Prostate gland (tissue), 2 donors: ENCODE measurements around the gene THSD4. TPM values are rescaled to one million over a fixed set of nuclear protein-coding genes. Genes with fewer than 3 reads are reported as not detected.

Experiments used
- DNase-seq: peaks from one replicate; pipeline ENCODE4 v3.0.0-alpha.2; 2019; ENCODE audit warnings: low spot score
- H3K27ac ChIP-seq, 2 donors: fragments of 200-600 bp; sonication (generic); 2 replicates each; pipeline ENCODE4 v1.5.1; 2017 to 2019
- H3K27me3 ChIP-seq: fragments of 200-600 bp; sonication (generic); replicated peaks from 2 replicates; pipeline ENCODE4 v1.5.1; 2019; ENCODE audit not compliant: insufficient read depth
- H3K36me3 ChIP-seq, 2 donors: fragments of 200-600 bp; sonication (generic); 1 replicate in 1 of 2; 2 replicates in 1 of 2; pipeline versions ENCODE4 v1.5.1 to v1.8.1; 2017 to 2019
- H3K4me1 ChIP-seq: fragments of 200-600 bp; sonication (generic); replicated peaks from 2 replicates; pipeline ENCODE4 v1.5.1; 2019
- H3K4me3 ChIP-seq, 2 donors: fragments of 200-600 bp; sonication (generic); 2 replicates each; pipeline ENCODE4 v1.5.1; 2017 to 2019
- H3K9me3 ChIP-seq: fragments of 200-600 bp; sonication (generic); 2 replicates; pipeline ENCODE4 v1.5.1; 2017
- POLR2A ChIP-seq: fragments of 450-650 bp; IDR thresholded peaks from one replicate; pipeline ENCODE4 v1.6.1; 2016; ENCODE audit warnings: antibody characterized with exemption, mild to moderate bottlenecking
- POLR2AphosphoS5 ChIP-seq: sonication (generic); formaldehyde crosslinking; IDR thresholded peaks from one replicate; pipeline ENCODE4 v1.6.1; 2017; ENCODE audit warnings: antibody characterized with exemption
- WGBS: methylation state at CpG from one replicate; pipeline ENCODE4 v1.1.5; 2018; 5-methylcytosine and 5-hydroxymethylcytosine counted together
- intact Hi-C: fragments of 100-400 bp; cut with DNase I; formaldehyde crosslinking; loops from one replicate; pipeline ENCODE4 v1.14.2; 2022
- total RNA-seq, 2 donors: library from RNA; depleted of rRNA; stranded (reverse); fragments of >200 nt; gene quantifications; one replicate each; pipeline ENCODE4 v1.1.0, GENCODE V29; 2016
- TF ChIP-seq, protein P1 (sequence below), 4 experiments: fragments of 200-600 bp in 2 of 4; fragments of 450-650 bp in 2 of 4; sonication (generic) in 2 of 4; IDR thresholded peaks; 1 replicate in 3 of 4; 2 replicates in 1 of 4; pipeline ENCODE4 v1.5.1; 2016 to 2019; ENCODE audit warnings: antibody characterized with exemption in 4 of 4, mild to moderate bottlenecking in 2 of 4, moderate library complexity in 2 of 4

The THSD4 gene
- total RNA-seq, 2 donors from 2014 or later = 84.1 to 223 TPM

DNA sequence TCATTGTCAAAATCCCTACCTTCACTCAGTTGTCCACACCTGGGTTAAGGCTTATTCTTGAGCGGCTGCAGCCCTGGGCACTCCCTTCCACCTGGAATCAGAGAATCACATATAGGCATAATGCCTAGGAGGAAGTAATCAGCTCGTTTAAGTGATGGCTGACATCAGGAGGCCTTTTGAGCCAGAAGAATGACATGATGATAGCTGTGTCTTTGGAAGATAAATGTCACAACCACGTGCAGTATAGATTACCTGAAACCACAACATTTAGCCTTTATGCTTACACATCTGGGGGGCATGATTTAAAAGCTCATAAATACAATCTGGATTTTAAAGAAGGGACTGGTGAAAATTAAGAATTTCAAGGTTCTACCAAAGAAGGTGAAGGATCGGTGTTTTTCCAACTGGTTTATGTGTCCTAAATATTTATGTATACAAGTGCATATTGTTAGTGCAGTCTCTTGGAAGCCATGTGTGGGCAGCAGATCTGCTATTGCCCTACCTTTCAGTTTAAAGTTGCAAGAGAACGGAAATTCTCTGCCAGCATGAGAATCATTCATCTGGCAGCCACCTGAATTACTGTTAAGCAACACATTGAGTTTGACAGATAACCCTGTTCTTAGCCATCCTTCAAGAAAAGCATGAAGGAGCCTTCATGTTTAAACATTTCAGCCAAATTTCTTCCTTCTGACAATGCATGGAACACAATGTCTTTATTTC is 531.7 kb downstream of the THSD4 start:
- Histone ChIP-seq H3K27me3 (no peaks in the 10 kb centered on the region), H3K27ac (no peak overlapping the region), H3K9me3 (no peaks in the 10 kb centered on the region), H3K4me1 (no peaks in the 10 kb centered on the region), H3K4me3 (no peak overlapping the region), H3K36me3 (no peaks in the 10 kb centered on the region)
- intact Hi-C loops = no loop called here
- TF ChIP-seq POLR2A (no peak), POLR2AphosphoS5 (no peak)
- TF ChIP-seq, protein P1, sequence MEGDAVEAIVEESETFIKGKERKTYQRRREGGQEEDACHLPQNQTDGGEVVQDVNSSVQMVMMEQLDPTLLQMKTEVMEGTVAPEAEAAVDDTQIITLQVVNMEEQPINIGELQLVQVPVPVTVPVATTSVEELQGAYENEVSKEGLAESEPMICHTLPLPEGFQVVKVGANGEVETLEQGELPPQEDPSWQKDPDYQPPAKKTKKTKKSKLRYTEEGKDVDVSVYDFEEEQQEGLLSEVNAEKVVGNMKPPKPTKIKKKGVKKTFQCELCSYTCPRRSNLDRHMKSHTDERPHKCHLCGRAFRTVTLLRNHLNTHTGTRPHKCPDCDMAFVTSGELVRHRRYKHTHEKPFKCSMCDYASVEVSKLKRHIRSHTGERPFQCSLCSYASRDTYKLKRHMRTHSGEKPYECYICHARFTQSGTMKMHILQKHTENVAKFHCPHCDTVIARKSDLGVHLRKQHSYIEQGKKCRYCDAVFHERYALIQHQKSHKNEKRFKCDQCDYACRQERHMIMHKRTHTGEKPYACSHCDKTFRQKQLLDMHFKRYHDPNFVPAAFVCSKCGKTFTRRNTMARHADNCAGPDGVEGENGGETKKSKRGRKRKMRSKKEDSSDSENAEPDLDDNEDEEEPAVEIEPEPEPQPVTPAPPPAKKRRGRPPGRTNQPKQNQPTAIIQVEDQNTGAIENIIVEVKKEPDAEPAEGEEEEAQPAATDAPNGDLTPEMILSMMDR (IDR thresholded peaks at IDR 0.05) = no peak
- no peak for DNase-seq
- WGBS = 75% methylated on average over 5 of the region's 5 CpGs

DNA sequence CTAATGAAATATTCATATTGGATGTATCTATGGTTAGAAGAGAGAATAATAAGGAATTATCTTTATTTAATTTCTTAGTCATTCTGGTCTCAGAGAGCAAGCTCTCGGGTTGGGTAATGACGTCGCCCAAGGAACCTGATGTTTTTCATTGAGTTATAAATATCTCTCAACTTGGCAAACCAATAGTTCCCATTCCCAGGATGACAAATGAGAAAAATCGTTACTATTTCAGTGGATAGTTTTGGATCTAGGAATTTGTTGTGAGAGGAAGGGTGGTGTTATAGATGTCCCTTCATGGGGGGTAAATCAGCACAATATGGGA is 532.2 kb downstream of the THSD4 start:
- Histone ChIP-seq H3K4me3 (no peak overlapping the region), H3K9me3 (no peaks in the 10 kb centered on the region), H3K27ac (no peak overlapping the region), H3K27me3 (no peaks in the 10 kb centered on the region), H3K4me1 (no peaks in the 10 kb centered on the region), H3K36me3 (no peaks in the 10 kb centered on the region)
- DNase-seq = no peak
- no peak for TF ChIP-seq POLR2A
- no peak for TF ChIP-seq POLR2AphosphoS5
- intact Hi-C loops = no loop called here
- WGBS = 69% methylated on average over 4 of the region's 4 CpGs

DNA sequence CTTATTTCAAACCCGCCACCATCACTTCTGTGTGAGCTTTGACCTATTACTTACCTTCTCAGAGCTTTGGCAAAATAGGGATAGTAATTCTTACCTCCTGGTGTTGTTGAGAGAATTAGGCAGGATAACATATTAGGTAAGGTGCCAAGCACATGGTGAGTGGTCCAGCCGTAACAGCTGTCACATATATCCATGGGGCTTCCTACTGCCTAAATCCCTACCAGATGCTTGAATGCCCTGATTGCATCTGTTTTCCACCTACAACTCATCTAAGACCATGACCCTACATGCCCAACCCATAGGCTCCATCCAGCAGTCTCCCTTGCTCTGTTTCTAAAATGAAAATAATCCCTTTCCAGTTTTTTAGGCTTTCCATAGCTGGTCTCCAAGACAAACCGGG is 532.8 kb downstream of the THSD4 start:
- Histone ChIP-seq H3K9me3 (no peaks in the 10 kb centered on the region), H3K4me3 (no peak overlapping the region), H3K27me3 (no peaks in the 10 kb centered on the region), H3K4me1 (no peaks in the 10 kb centered on the region), H3K27ac (no peak overlapping the region), H3K36me3 (no peaks in the 10 kb centered on the region)
- WGBS = 87% methylated on average over 3 of the region's 3 CpGs
- TF ChIP-seq, protein P1 (IDR thresholded peaks at IDR 0.05) = no peak
- no peak for TF ChIP-seq POLR2AphosphoS5
- TF ChIP-seq POLR2A = no peak
- DNase-seq = no peak
- intact Hi-C loops = no loop called here

DNA sequence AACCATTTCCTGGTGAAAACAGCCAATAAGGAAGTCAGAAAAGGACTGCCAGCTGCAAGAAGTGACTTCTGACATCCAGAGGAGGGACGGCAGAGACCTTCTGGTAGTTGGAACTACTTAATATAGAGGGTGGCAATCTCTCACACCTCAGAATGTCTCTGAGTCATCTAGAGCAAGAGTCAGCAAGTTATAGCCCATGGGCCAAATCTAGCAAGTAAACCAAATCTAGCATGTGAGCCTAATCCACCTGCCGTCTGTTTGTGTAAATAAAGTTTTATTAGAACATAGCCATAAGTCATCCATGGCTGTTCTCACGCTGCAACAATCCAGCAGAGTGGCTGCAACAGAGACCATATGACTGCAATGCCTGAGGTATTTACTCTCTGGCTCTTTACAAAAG is 534.6 kb downstream of the THSD4 start:
- Histone ChIP-seq H3K4me1 (no peaks in the 10 kb centered on the region), H3K27me3 (no peaks in the 10 kb centered on the region), H3K9me3 (no peaks in the 10 kb centered on the region), H3K27ac (peak overlapping the region; percentile 2 to 38), H3K36me3 (no peaks in the 10 kb centered on the region), H3K4me3 (no peak overlapping the region)
- intact Hi-C loops = loop anchor here (5.0 kb wide), 1 partner anchor 203 kb away; no protein-coding TSS in a partner anchor
- TF ChIP-seq POLR2A = no peak
- TF ChIP-seq, protein P1 (IDR thresholded peaks at IDR 0.05) = no peak
- TF ChIP-seq POLR2AphosphoS5 = no peak
- 40% methylated on average over 3 of the region's 3 CpGs for WGBS
- DNase-seq = no peak

DNA sequence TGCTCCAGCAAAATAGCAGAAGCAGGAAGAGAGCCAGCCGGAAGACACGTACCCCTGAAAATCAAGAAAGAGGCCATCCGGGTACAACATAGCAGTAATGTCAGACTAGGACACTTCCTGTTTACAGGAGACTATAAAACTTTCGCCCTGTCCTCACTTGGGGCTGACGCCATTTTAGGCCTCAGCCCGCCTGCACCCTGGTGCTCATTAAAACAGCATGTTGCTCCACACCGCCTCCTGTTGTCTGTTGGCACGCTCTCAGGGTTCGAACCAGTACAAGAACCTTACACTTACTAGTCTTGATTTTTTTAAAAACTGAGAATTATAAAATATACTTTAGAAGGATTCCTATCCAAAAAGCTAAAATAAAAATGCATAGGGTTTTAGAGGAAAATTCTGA is 535.3 kb downstream of the THSD4 start:
- intact Hi-C loops = loop anchor here (5.0 kb wide), 1 partner anchor 203 kb away; no protein-coding TSS in a partner anchor

More for the DNA sequence above, 535.3 kb downstream of the THSD4 start:
- H3K27me3 ChIP-seq = no peaks in the 10 kb centered on the region
- peak overlapping the region in 1 of 2 donors; percentile 38 for H3K27ac ChIP-seq
- WGBS = 88% methylated on average over 9 of the region's 9 CpGs
- no peaks in the 10 kb centered on the region for H3K36me3 ChIP-seq
- no peak overlapping the region for H3K4me3 ChIP-seq
- H3K4me1 ChIP-seq = no peaks in the 10 kb centered on the region
- TF ChIP-seq, protein P1 (IDR thresholded peaks at IDR 0.05) = no peak
- TF ChIP-seq POLR2AphosphoS5 = no peak
- no peak for TF ChIP-seq POLR2A
- DNase-seq = no peak
- no peaks in the 10 kb centered on the region for H3K9me3 ChIP-seq
